GM19397 (cell line): Measurements from ENCODE around the gene ZNF169.
"Not testable (repeated sequence)": the region's sequence is repeated elsewhere in the genome, so short reads cannot be mapped to it uniquely, and the experiment has no call there.

Experiments
- ATAC-seq: cut with Tn5 transposase; IDR thresholded peaks from one replicate; pipeline ENCODE4 v1.9.1; 2021; ENCODE audit warnings: mild to moderate bottlenecking, moderate library complexity; ENCODE audit not compliant: unreplicated experiment

The ZNF169 gene

GRCh38 chr9:94341703-94342102 lies 82.6 kb downstream of the ZNF169 start:
- not testable (repeated sequence) for ATAC-seq

DNA sequence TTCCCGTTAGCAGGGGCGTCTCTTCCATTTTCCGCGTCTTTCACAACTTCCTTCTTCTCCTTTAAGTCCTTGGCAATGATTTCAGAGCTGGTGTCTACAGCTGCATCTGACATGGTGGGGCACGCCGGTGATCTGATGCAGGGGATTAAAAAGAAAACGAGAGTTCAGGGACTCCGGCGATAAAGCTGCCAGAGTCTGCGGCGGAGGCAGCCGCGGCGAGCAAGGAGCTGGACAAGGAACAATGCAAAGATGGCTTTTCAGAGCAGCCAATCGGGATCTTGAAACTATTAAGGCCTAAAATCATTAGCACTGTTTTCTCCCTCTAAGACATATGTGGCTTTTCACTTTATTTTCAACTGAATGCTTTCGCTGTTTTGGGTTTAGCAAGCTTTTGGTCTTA lies 88.4 kb downstream of the ZNF169 start:
- not testable (repeated sequence) for ATAC-seq

DNA sequence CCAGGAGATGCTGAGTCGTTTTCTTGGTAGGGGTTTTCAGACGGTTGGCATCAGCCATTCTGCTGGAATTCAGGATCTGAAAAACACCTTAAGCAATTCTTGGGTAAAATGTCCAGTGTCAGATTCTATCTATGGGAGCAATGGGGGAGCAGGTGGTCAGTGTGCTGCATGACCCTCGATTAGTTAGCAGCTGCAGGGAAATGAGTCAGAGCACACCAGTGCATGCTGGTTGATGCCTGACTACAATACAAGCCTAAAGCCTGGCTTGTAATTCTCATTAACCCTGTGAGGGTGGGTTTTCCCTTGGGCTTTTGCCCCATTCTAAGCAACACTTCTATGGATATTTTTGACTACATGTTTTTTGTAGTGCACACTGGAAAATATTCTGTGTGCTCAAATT lies 89.7 kb downstream of the ZNF169 start:
- ATAC-seq, result not testable (repeated sequence)
